ENCODE results near the gene ORAI1.
"Not testable (repeated sequence)": the region's sequence is repeated elsewhere in the genome, so short reads cannot be mapped to it uniquely, and the experiment has no call there.

Gene ORAI1

GRCh38 chr12:121678716-121679300 lies 52.5 kb downstream of the ORAI1 start:
- TF ChIP-seq CTCF (IDR thresholded peaks at IDR 0.05; ENCODE audit: low read depth, low read length) = no peak
- no peak for DNase-seq (ENCODE audit: low read depth)
- no peak overlapping the region for H3K4me3 ChIP-seq (ENCODE audit: low read depth, low read length)

- H3K4me3 ChIP-seq (ENCODE audit: low read depth, low read length); DNase-seq (ENCODE audit: low read depth): not testable (repeated sequence)
Measured at GRCh38 chr12:121679661-121680197, 53.4 kb downstream of the ORAI1 start.

- H3K4me3 ChIP-seq (ENCODE audit: low read depth, low read length) = no peak overlapping the region
- no peak for TF ChIP-seq POLR2A (IDR thresholded peaks at IDR 0.05; ENCODE audit: extremely low read depth, insufficient read length)
- DNase-seq (ENCODE audit: low read depth) = no peak
Measured at GRCh38 chr12:121688966-121689365, 62.6 kb downstream of the ORAI1 start.

GRCh38 chr12:121689430-121689829 lies 63.1 kb downstream of the ORAI1 start:
- no peak overlapping the region for H3K4me3 ChIP-seq (ENCODE audit: low read depth, low read length)
- DNase-seq (ENCODE audit: low read depth) = no peak
- TF ChIP-seq MAX (IDR thresholded peaks at IDR 0.05; ENCODE audit: low read depth, low read length) (no peak), POLR2A (IDR thresholded peaks at IDR 0.05; ENCODE audit: extremely low read depth, insufficient read length) (no peak), MYC (IDR thresholded peaks at IDR 0.05; ENCODE audit: low read depth, low read length) (no peak), CTCF (IDR thresholded peaks at IDR 0.05; ENCODE audit: low read depth, low read length) (no peak)

All from NB4 (cell line).